Measurements from ENCODE around the gene SLC12A3.

Gene SLC12A3

DNA sequence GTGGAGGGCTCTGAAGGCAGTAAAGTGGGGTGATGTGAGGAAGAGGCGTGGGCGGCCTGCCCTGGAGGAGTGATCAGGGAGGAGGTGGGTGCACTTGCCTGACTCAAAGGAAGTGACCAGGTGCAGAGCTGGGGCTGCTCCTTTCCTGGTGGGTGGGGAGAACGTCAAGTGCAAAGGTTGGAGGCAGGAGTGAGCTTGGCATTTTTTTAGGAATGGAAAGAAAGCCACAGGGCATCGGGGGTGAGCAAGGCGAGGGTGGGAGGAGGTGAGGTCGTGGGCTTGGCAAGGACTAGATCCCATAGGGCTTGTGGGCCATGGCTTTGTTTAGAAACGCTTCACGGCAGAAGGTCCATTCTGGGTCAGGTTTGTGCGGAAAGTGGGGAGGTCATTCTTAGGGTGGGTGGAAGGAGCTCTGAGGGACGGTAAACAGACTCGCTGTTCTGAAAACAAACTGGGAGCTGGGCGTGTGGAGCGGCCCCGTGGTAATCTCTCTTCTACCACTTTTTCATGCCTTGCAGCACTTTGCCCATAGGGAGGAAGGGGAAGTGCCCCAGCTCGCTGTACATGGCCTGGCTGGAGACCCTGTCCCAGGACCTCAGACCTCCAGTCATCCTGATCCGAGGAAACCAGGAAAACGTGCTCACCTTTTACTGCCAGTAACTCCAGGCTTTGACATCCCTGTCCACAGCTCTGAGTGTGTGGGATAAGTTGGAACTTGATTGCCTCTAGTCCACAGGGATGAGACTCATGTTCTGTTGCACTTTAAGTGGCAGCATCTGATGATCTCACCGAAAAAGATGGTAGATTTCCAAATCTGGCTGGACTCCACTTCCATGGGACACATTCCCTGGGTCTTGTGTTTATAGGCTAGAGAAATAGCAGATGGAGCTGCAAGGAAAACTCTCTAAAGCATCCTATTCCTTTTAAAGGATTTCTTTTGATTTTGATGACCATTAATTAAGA, 48.0 kb downstream of the SLC12A3 start:
- no peak overlapping the region for H3K4me3 ChIP-seq (ENCODE audit: low read depth, low read length)
- DNase-seq (ENCODE audit: low read depth): no peak
- no peak for TF ChIP-seq MAX (IDR thresholded peaks at IDR 0.05; ENCODE audit: low read depth, low read length)
- no peak for TF ChIP-seq POLR2A (IDR thresholded peaks at IDR 0.05; ENCODE audit: extremely low read depth, insufficient read length)
- no peak for TF ChIP-seq MYC (IDR thresholded peaks at IDR 0.05; ENCODE audit: low read depth, low read length)
- no peak for TF ChIP-seq CTCF (IDR thresholded peaks at IDR 0.05; ENCODE audit: low read depth, low read length)

GRCh38 chr16:56914896-56915295, 49.9 kb downstream of the SLC12A3 start:
- DNase-seq (ENCODE audit: low read depth): no peak
- no peak overlapping the region for H3K4me3 ChIP-seq (ENCODE audit: low read depth, low read length)
- TF ChIP-seq POLR2A (IDR thresholded peaks at IDR 0.05; ENCODE audit: extremely low read depth, insufficient read length) (no peak), MAX (IDR thresholded peaks at IDR 0.05; ENCODE audit: low read depth, low read length) (no peak), CTCF (IDR thresholded peaks at IDR 0.05; ENCODE audit: low read depth, low read length) (no peak), MYC (IDR thresholded peaks at IDR 0.05; ENCODE audit: low read depth, low read length) (no peak)

GRCh38 chr16:56915336-56916119, 50.5 kb downstream of the SLC12A3 start:
- DNase-seq (ENCODE audit: low read depth): no peak
- no peak overlapping the region for H3K4me3 ChIP-seq (ENCODE audit: low read depth, low read length)
- TF ChIP-seq POLR2A (IDR thresholded peaks at IDR 0.05; ENCODE audit: extremely low read depth, insufficient read length): no peak
- no peak for TF ChIP-seq CTCF (IDR thresholded peaks at IDR 0.05; ENCODE audit: low read depth, low read length)
- TF ChIP-seq MAX (IDR thresholded peaks at IDR 0.05; ENCODE audit: low read depth, low read length): no peak
- no peak for TF ChIP-seq MYC (IDR thresholded peaks at IDR 0.05; ENCODE audit: low read depth, low read length)

GRCh38 chr16:56916571-56917403, 51.8 kb downstream of the SLC12A3 start:
- DNase-seq (ENCODE audit: low read depth): no peak
- H3K4me3 ChIP-seq (ENCODE audit: low read depth, low read length): no peak overlapping the region
- TF ChIP-seq CTCF (IDR thresholded peaks at IDR 0.05; ENCODE audit: low read depth, low read length) (no peak), MYC (IDR thresholded peaks at IDR 0.05; ENCODE audit: low read depth, low read length) (no peak), POLR2A (IDR thresholded peaks at IDR 0.05; ENCODE audit: extremely low read depth, insufficient read length) (no peak), MAX (IDR thresholded peaks at IDR 0.05; ENCODE audit: low read depth, low read length) (no peak)

DNA sequence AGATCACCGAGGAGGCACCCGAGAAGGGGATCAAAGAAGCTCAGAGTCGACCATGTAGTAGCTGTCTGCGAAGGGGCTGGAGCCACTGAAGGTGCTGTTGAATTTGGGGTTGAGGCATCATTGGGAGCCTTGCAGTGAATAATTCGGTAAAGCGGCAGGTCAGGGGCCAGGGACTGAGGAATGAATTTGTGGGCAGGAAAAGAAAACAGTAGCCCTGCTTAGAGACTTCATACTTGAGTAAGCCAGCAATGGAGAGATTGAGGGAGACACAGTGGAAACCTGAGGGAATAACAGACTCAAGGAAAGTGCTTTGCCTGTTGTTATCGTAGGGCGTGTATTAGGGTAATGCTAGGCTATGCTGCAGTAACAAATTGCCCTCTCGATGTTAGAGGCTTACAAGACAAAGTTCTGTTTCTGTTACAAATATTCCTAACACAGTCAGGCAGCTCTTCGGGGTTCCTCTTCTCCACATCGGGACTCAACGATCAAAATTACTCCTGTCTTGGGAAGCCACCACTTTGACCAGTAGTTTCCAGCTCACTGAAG, 53.5 kb downstream of the SLC12A3 start:
- no peak for DNase-seq (ENCODE audit: low read depth)
- TF ChIP-seq POLR2A (IDR thresholded peaks at IDR 0.05; ENCODE audit: extremely low read depth, insufficient read length): no peak
- no peak for TF ChIP-seq MAX (IDR thresholded peaks at IDR 0.05; ENCODE audit: low read depth, low read length)
- no peak for TF ChIP-seq MYC (IDR thresholded peaks at IDR 0.05; ENCODE audit: low read depth, low read length)
- no peak for TF ChIP-seq CTCF (IDR thresholded peaks at IDR 0.05; ENCODE audit: low read depth, low read length)
- H3K4me3 ChIP-seq (ENCODE audit: low read depth, low read length): no peak overlapping the region

Data from NB4 (cell line).